Loucy (cell line): ENCODE results near the gene USP34.

Source experiments
- H2AFZ ChIP-seq: fragments of 200-600 bp; sonication (generic); 2 replicates; pipeline ENCODE4 v1.6.0; 2016; ENCODE audit warnings: antibody characterized with exemption, mild to moderate bottlenecking, low read length, moderate library complexity
- H3F3A ChIP-seq: fragments of 200-600 bp; 2 replicates; pipeline ENCODE4 v1.6.0; 2016; ENCODE audit warnings: antibody characterized with exemption, low read depth, mild to moderate bottlenecking
- H3K27me3 ChIP-seq: fragments of 200-600 bp; sonication (generic); 2 replicates; pipeline ENCODE4 v1.6.1; 2014; ENCODE audit warnings: low read length, mild to moderate bottlenecking; ENCODE audit not compliant: insufficient read depth, poor library complexity, severe bottlenecking
- H3K36me3 ChIP-seq: fragments of 200-600 bp; sonication (generic); 2 replicates; pipeline ENCODE4 v1.6.1; 2016; ENCODE audit warnings: low read length; ENCODE audit not compliant: insufficient read depth
- H3K4me1 ChIP-seq: fragments of 200-600 bp; sonication (generic); 2 replicates; pipeline ENCODE4 v1.5.1; 2014; ENCODE audit warnings: low read length, mild to moderate bottlenecking; ENCODE audit not compliant: insufficient read depth, poor library complexity, severe bottlenecking
- H3K4me2 ChIP-seq: fragments of 200-600 bp; sonication (generic); 2 replicates; pipeline ENCODE4 v1.6.0; 2014; ENCODE audit warnings: antibody characterized with exemption, low read length, low read depth, mild to moderate bottlenecking; ENCODE audit not compliant: poor library complexity, severe bottlenecking
- H3K4me3 ChIP-seq: fragments of 200-600 bp; sonication (generic); 2 replicates; pipeline ENCODE4 v1.5.1; 2014; ENCODE audit warnings: low read length, mild to moderate bottlenecking, mixed read lengths; ENCODE audit not compliant: poor library complexity, severe bottlenecking
- H3K79me2 ChIP-seq: fragments of 200-600 bp; sonication (generic); 2 replicates; pipeline ENCODE4 v1.6.1; 2014; ENCODE audit warnings: low read length; ENCODE audit not compliant: insufficient read depth
- H3K9ac ChIP-seq: fragments of 200-600 bp; sonication (generic); 2 replicates; pipeline ENCODE4 v1.6.0; 2014; ENCODE audit warnings: mild to moderate bottlenecking, low read depth, low read length, moderate library complexity; ENCODE audit not compliant: poor library complexity, severe bottlenecking
- H3K9me2 ChIP-seq: fragments of 200-600 bp; sonication (generic); replicated peaks from 2 replicates; pipeline ENCODE4 v1.6.1; 2016; ENCODE audit warnings: low read depth, low read length, mixed read lengths
- H3K9me3 ChIP-seq: fragments of 200-600 bp; sonication (generic); 2 replicates; pipeline ENCODE4 v1.6.1; 2014; ENCODE audit warnings: mild to moderate bottlenecking, antibody characterized with exemption, low read length, low read depth; ENCODE audit not compliant: insufficient read depth
- H4K20me1 ChIP-seq: fragments of 200-600 bp; sonication (generic); 2 replicates; pipeline ENCODE4 v1.6.0; 2014; ENCODE audit warnings: antibody characterized with exemption, low read length, mild to moderate bottlenecking; ENCODE audit not compliant: insufficient read depth, poor library complexity, severe bottlenecking
- EZH2phosphoT487 ChIP-seq: fragments of 200-600 bp; IDR thresholded peaks from 2 replicates; pipeline ENCODE4 v1.6.1; 2018; ENCODE audit warnings: antibody characterized with exemption, mild to moderate bottlenecking, moderate library complexity, borderline replicate concordance
- TF ChIP-seq, protein P1 (sequence below): fragments of 200-600 bp; sonication (generic); conservative IDR thresholded peaks from 2 replicates; pipeline ENCODE4 v1.5.1; 2014; ENCODE audit warnings: mild to moderate bottlenecking, antibody characterized with exemption, low read length

The USP34 gene

DNA sequence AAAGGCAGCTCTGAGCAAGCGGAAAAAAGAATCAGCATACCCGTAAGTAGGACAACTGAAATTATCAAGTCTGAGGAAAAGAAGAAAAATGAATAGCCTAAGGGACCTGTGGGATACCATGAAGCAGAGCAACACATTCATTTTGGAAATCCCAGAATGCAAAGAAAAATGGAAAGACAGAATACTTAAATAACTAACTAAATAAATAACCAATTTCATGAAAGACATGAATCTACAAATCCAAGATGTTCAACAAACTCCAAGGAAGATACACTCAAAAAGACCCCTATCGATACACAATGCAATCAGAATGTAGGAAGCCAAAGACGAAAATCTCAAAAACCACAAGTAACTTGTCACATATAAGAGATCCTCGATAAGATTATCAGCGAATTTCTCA, 117.0 kb downstream of the USP34 start:
- Histone ChIP-seq H3K9ac (no peak overlapping the region), H3K4me1 (no peaks in the 10 kb centered on the region), H3K9me3 (peaks cover 10% of the 10 kb centered on the region; the same call in 1 of the 2 replicates), H3K27me3 (no peaks in the 10 kb centered on the region), H3K36me3 (peaks cover 39% of the 10 kb centered on the region), H3K79me2 (peaks cover 46% of the 10 kb centered on the region), H3K4me3 (no peak overlapping the region), H2AFZ (no peak overlapping the region), H3K9me2 (no peaks in the 10 kb centered on the region), H3F3A (no peaks in the 10 kb centered on the region), H4K20me1 (no peaks in the 10 kb centered on the region), H3K4me2 (no peak overlapping the region)
- TF ChIP-seq, protein P1, sequence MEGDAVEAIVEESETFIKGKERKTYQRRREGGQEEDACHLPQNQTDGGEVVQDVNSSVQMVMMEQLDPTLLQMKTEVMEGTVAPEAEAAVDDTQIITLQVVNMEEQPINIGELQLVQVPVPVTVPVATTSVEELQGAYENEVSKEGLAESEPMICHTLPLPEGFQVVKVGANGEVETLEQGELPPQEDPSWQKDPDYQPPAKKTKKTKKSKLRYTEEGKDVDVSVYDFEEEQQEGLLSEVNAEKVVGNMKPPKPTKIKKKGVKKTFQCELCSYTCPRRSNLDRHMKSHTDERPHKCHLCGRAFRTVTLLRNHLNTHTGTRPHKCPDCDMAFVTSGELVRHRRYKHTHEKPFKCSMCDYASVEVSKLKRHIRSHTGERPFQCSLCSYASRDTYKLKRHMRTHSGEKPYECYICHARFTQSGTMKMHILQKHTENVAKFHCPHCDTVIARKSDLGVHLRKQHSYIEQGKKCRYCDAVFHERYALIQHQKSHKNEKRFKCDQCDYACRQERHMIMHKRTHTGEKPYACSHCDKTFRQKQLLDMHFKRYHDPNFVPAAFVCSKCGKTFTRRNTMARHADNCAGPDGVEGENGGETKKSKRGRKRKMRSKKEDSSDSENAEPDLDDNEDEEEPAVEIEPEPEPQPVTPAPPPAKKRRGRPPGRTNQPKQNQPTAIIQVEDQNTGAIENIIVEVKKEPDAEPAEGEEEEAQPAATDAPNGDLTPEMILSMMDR = no peak

DNA sequence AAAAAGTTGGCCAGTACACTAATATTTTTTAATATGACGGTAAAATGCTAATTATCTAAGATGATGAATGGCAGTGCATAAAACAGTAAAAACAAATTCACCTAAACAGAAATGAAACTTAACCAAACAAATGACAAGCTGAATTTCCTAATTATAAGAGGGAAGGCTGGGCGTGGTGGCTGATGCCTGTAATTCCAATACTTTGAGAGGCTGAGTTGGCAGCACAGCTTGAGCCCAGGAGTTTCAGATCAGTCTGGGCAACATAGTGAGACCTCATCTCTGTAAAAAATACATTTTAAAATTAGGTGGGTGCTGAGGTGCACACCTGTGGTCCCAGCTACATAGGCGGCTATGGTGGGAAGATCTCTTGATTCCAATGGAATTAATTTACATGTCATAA, 120.1 kb downstream of the USP34 start:
- no peaks in the 10 kb centered on the region for H3F3A ChIP-seq
- peaks cover 64% of the 10 kb centered on the region for H3K36me3 ChIP-seq
- H3K4me2 ChIP-seq = no peak overlapping the region
- no peak overlapping the region for H3K9ac ChIP-seq
- no peak overlapping the region for H3K4me3 ChIP-seq
- H4K20me1 ChIP-seq = no peaks in the 10 kb centered on the region
- no peak for TF ChIP-seq EZH2phosphoT487
- TF ChIP-seq, protein P1 = no peak
- peaks cover 10% of the 10 kb centered on the region; the same call in 1 of the 2 replicates for H3K9me3 ChIP-seq
- H3K9me2 ChIP-seq = no peaks in the 10 kb centered on the region
- H2AFZ ChIP-seq = no peak overlapping the region
- H3K27me3 ChIP-seq = no peaks in the 10 kb centered on the region
- peaks cover 24% of the 10 kb centered on the region; the same call in 1 of the 2 replicates for H3K79me2 ChIP-seq
- no peaks in the 10 kb centered on the region for H3K4me1 ChIP-seq

DNA sequence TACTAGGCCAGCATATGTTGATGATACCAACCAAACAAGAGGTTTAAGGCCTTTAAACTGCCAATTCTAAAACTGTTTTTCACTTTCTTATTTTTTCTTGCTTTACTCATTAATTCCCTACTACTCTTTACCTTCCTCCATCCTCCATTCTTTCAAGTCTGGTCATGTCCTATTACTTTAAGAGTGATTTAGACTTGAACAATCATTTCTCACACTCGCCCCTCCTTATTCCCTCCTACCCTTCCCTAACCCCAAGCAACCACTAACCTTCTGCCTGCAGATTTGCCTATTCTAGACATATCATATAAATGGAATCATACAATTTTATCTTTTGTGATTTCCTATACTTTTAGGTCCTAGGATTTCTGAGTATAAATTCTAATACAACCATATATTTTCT, 127.7 kb downstream of the USP34 start:
- no peaks in the 10 kb centered on the region for H3K27me3 ChIP-seq
- H3K4me1 ChIP-seq = no peaks in the 10 kb centered on the region
- peaks cover 67% of the 10 kb centered on the region for H3K36me3 ChIP-seq
- no peaks in the 10 kb centered on the region for H3K79me2 ChIP-seq
- TF ChIP-seq, protein P1 = no peak
- TF ChIP-seq EZH2phosphoT487 = no peak
- H3K4me2 ChIP-seq = no peak overlapping the region
- H3K9me3 ChIP-seq = no peaks in the 10 kb centered on the region
- H3F3A ChIP-seq = no peaks in the 10 kb centered on the region
- no peak overlapping the region for H2AFZ ChIP-seq
- H3K9ac ChIP-seq = no peak overlapping the region
- H3K4me3 ChIP-seq = no peak overlapping the region
- no peaks in the 10 kb centered on the region for H3K9me2 ChIP-seq
- H4K20me1 ChIP-seq = no peaks in the 10 kb centered on the region
